SK-N-SH (cell line): ENCODE measurements around the gene PFKFB3. TPM values are rescaled to one million over a fixed set of nuclear protein-coding genes. Genes with fewer than 3 reads are reported as not detected.

Experiments used
- CTCF ChIA-PET: fragments of 300-600, 350-600 bp; formaldehyde crosslinking; extraction: SDS; loops from one replicate; lab custom pipeline; 2021; lab: Yijun Ruan, JAX
- POLR2A ChIA-PET: fragments of 350-600 bp; sonication (Branson Sonifier 250); formaldehyde crosslinking; extraction: SDS; loops from one replicate; lab custom pipeline; 2020; ENCODE audit warnings: antibody characterized with exemption, inconsistent platforms; lab: Yijun Ruan, JAX
- DNase-seq: peaks from one replicate; pipeline ENCODE4 v3.0.0; 2012
- H2AFZ ChIP-seq: fragments of 200-600 bp; sonication (generic); 2 replicates; pipeline ENCODE4 v1.8.1; 2016; ENCODE audit warnings: antibody characterized with exemption, mild to moderate bottlenecking, low read depth
- H3F3A ChIP-seq: fragments of 200-600 bp; sonication (generic); replicated peaks from 2 replicates; pipeline ENCODE3; 2016; ENCODE audit warnings: antibody characterized with exemption, mild to moderate bottlenecking; ENCODE audit not compliant: insufficient read depth
- H3K27ac ChIP-seq, 2 experiments: fragments of 200-500 bp in 1 of 2; fragments of 200-600 bp in 1 of 2; sonication (Bioruptor generic) in 1 of 2; sonication (generic), shearing (Covaris generic) in 1 of 2; 2 replicates each; pipeline versions ENCODE4 v1.5.1 to v1.6.1; 2014 to 2016; ENCODE audit warnings: low read depth in 2 of 2, inconsistent platforms in 1 of 2, low read length in 1 of 2, mild to moderate bottlenecking in 1 of 2, mixed read lengths in 1 of 2
- H3K27me3 ChIP-seq: fragments of 200-600 bp; sonication (generic), shearing (Covaris generic); 2 replicates; pipeline ENCODE4 v1.6.1; 2016; ENCODE audit warnings: mixed run types; ENCODE audit not compliant: insufficient read depth
- H3K36me3 ChIP-seq, 2 experiments: fragments of 200-500 bp in 1 of 2; fragments of 200-600 bp in 1 of 2; sonication (Bioruptor generic) in 1 of 2; sonication (generic) in 1 of 2; replicated peaks in 1 of 2; 2 replicates each; pipeline versions ENCODE3 to v1.5.1; 2014 to 2016; ENCODE audit warnings: low read length in 1 of 2, mild to moderate bottlenecking in 1 of 2; ENCODE audit not compliant: insufficient read depth in 2 of 2, control insufficient read depth in 1 of 2
- H3K4me1 ChIP-seq, 2 experiments: fragments of 200-500 bp in 1 of 2; fragments of 200-600 bp in 1 of 2; sonication (Bioruptor generic) in 1 of 2; sonication (generic), shearing (Covaris generic) in 1 of 2; 2 replicates each; pipeline versions ENCODE4 v1.5.1 to v1.6.1; 2014 to 2016; ENCODE audit warnings: low read depth in 1 of 2, low read length in 1 of 2, mixed run types in 1 of 2; ENCODE audit not compliant: insufficient read depth in 2 of 2, control insufficient read depth in 1 of 2
- H3K4me2 ChIP-seq: fragments of 200-600 bp; sonication (generic), shearing (Covaris generic); 2 replicates; pipeline ENCODE4 v1.6.1; 2017; ENCODE audit warnings: mixed run types
- H3K4me3 ChIP-seq, 2 experiments: fragments of 200-500 bp in 1 of 2; fragments of 200-600 bp in 1 of 2; sonication (Bioruptor generic) in 1 of 2; sonication (generic), shearing (Covaris generic) in 1 of 2; 2 replicates each; pipeline versions ENCODE4 v1.5.1 to v1.8.1; 2014 to 2016; ENCODE audit warnings: low read depth in 2 of 2, inconsistent platforms in 1 of 2, low read length in 1 of 2, mild to moderate bottlenecking in 1 of 2, mixed read lengths in 1 of 2, moderate library complexity in 1 of 2
- H3K79me2 ChIP-seq: fragments of 200-600 bp; sonication (generic); 2 replicates; pipeline ENCODE4 v1.8.1; 2017; ENCODE audit warnings: mild to moderate bottlenecking; ENCODE audit not compliant: insufficient read depth
- H3K9ac ChIP-seq: fragments of 200-600 bp; sonication (generic); 2 replicates; pipeline ENCODE4 v1.6.1; 2017; ENCODE audit warnings: mixed run types
- H3K9me2 ChIP-seq: fragments of 200-600 bp; sonication (generic); 2 replicates; pipeline ENCODE4 v1.6.1; 2017; ENCODE audit warnings: mixed run types
- H3K9me3 ChIP-seq: fragments of 200-600 bp; sonication (generic); 2 replicates; pipeline ENCODE4 v1.6.1; 2017; ENCODE audit warnings: mixed run types, mild to moderate bottlenecking, moderate library complexity
- H4K20me1 ChIP-seq: fragments of 200-600 bp; sonication (generic); 2 replicates; pipeline ENCODE4 v1.6.1; 2017; ENCODE audit warnings: mild to moderate bottlenecking, mixed run types; ENCODE audit not compliant: insufficient read depth
- CHD2 ChIP-seq: fragments of 150-350 bp; IDR thresholded peaks from 2 replicates; pipeline ENCODE4 v1.6.1; 2018; ENCODE audit warnings: low read length; ENCODE audit not compliant: partially characterized antibody
- CTCF ChIP-seq: fragments of 200-600 bp; sonication (generic); IDR thresholded peaks from 2 replicates; pipeline ENCODE4 v1.6.1; 2017; ENCODE audit warnings: antibody characterized with exemption, mild to moderate bottlenecking, moderate library complexity
- EP300 ChIP-seq, 2 experiments: IDR thresholded peaks; 2 replicates each; pipeline versions ENCODE4 v1.4.0 to v1.6.1; 2012; ENCODE audit warnings: borderline replicate concordance in 1 of 2, low read depth in 1 of 2, low read length in 1 of 2
- EZH2phosphoT487 ChIP-seq: fragments of 200-600 bp; sonication (generic); IDR thresholded peaks from 2 replicates; pipeline ENCODE4 v1.6.1; 2017; ENCODE audit warnings: low read depth, mixed run types, mild to moderate bottlenecking, antibody characterized with exemption, moderate library complexity, borderline replicate concordance
- GATA2 ChIP-seq: sonication (generic); formaldehyde crosslinking; IDR thresholded peaks from 2 replicates; pipeline ENCODE4 v1.5.0; 2020; ENCODE audit warnings: mild to moderate bottlenecking, missing genetic modification reagents
- IRF3 ChIP-seq: fragments of 150-350 bp; IDR thresholded peaks from 2 replicates; pipeline ENCODE4 v1.6.1; 2016; ENCODE audit warnings: mild to moderate bottlenecking, low read depth, low read length
- JUND ChIP-seq: IDR thresholded peaks from 2 replicates; pipeline ENCODE4 v1.4.0; 2012
- MEF2A ChIP-seq: IDR thresholded peaks from 2 replicates; pipeline ENCODE4 v1.4.0; 2012; ENCODE audit warnings: low read depth, borderline replicate concordance
- MXI1 ChIP-seq: IDR thresholded peaks from 2 replicates; pipeline ENCODE4 v1.6.1; 2012; ENCODE audit warnings: mild to moderate bottlenecking, low read depth, low read length, improper control_type of control experiment
- NFIC ChIP-seq: IDR thresholded peaks from 2 replicates; pipeline ENCODE4 v1.4.0; 2012; ENCODE audit warnings: borderline replicate concordance
- NRF1 ChIP-seq: IDR thresholded peaks from 2 replicates; pipeline ENCODE4 v1.6.1; 2012; ENCODE audit warnings: low read depth, mild to moderate bottlenecking, low read length
- PBX3 ChIP-seq: IDR thresholded peaks from 2 replicates; pipeline ENCODE4; 2012
- RAD21 ChIP-seq: IDR thresholded peaks from 2 replicates; pipeline ENCODE4 v1.6.1; 2012; ENCODE audit warnings: mild to moderate bottlenecking, low read length
- RCOR1 ChIP-seq: fragments of 150-350 bp; IDR thresholded peaks from 2 replicates; pipeline ENCODE4 v1.6.1; 2017; ENCODE audit warnings: antibody characterized with exemption, low read length
- REST ChIP-seq: IDR thresholded peaks from 2 replicates; pipeline ENCODE4 v1.6.1; 2012; ENCODE audit warnings: mild to moderate bottlenecking, low read depth, low read length, moderate library complexity
- RFX5 ChIP-seq: IDR thresholded peaks from 2 replicates; pipeline ENCODE4 v1.6.1; 2012; ENCODE audit warnings: mild to moderate bottlenecking, improper control_type of control experiment, low read length
- TAF1 ChIP-seq: IDR thresholded peaks from 2 replicates; pipeline ENCODE4 v1.6.1; 2012; ENCODE audit warnings: low read depth, mild to moderate bottlenecking, low read length, moderate library complexity, borderline replicate concordance
- TEAD4 ChIP-seq: IDR thresholded peaks from 2 replicates; pipeline ENCODE4 v1.4.0; 2012; ENCODE audit warnings: mild to moderate bottlenecking, borderline replicate concordance; ENCODE audit not compliant: insufficient read depth
- ZBTB33 ChIP-seq: IDR thresholded peaks from 2 replicates; pipeline ENCODE4 v1.4.0; 2012; ENCODE audit warnings: low read depth, borderline replicate concordance
- WGBS: methylation state at CpG from one replicate; pipeline ENCODE4 v1.1.6; 2017; ENCODE audit warnings: low lambda C conversion rate; 5-methylcytosine and 5-hydroxymethylcytosine counted together
- polyA plus RNA-seq, 3 experiments: library from polyadenylated mRNA; depleted of rRNA; stranded (reverse); fragments of >200 nt; gene quantifications; 2 replicates each; pipeline ENCODE4 v1.2.3, GENCODE V29; 2012

The PFKFB3 gene
- polyA plus RNA-seq, 1 of the 3 experiments (the other 2 are of a cell fraction): 59.7 TPM

- POLR2A ChIA-PET: no interaction called here
- no peaks in the 10 kb centered on the region for H3K9me2 ChIP-seq
- DNase-seq: no peak
These were observed 71.3 kb downstream of the PFKFB3 start for GRCh38 chr10:6274040-6274439.

More at GRCh38 chr10:6274040-6274439, 71.3 kb downstream of the PFKFB3 start:
- Histone ChIP-seq H2AFZ (no peak overlapping the region), H3K4me3 (no peak overlapping the region), H3K79me2 (no peaks in the 10 kb centered on the region), H3K27me3 (no peaks in the 10 kb centered on the region), H3K9me3 (no peaks in the 10 kb centered on the region), H3K36me3 (no peaks in the 10 kb centered on the region), H3K4me1 (peaks cover 0 to 18% of the 10 kb centered on the region in 2 experiments; a peak in 2 of 4 replicates), H4K20me1 (no peaks in the 10 kb centered on the region), H3K4me2 (no peak overlapping the region), H3K27ac (peak overlapping the region in 1 of 2 experiments; percentile 97; a peak in 1 of 4 replicates), H3F3A (peaks cover 24% of the 10 kb centered on the region), H3K9ac (no peak overlapping the region)
- TF ChIP-seq EP300 (IDR thresholded peaks at IDR 0.05; ENCODE audit: borderline replicate concordance in 1 of 2, low read depth in 1 of 2, low read length in 1 of 2): no peak
- no peak for TF ChIP-seq TAF1
- no peak for TF ChIP-seq CTCF
- no peak for TF ChIP-seq RCOR1
- no peak for TF ChIP-seq TEAD4
- no peak for TF ChIP-seq REST
- no peak for TF ChIP-seq PBX3
- no peak for TF ChIP-seq GATA2 (CRISPR knock-in tag)
- TF ChIP-seq MEF2A: no peak
- no peak for TF ChIP-seq EZH2phosphoT487
- TF ChIP-seq NFIC: no peak
- no peak for TF ChIP-seq RAD21
- no peak for TF ChIP-seq IRF3
- no peak for TF ChIP-seq RFX5
- no peak for TF ChIP-seq NRF1
- TF ChIP-seq JUND: no peak
- no peak for TF ChIP-seq MXI1
- TF ChIP-seq CHD2: no peak
- TF ChIP-seq ZBTB33: no peak
- WGBS: 95% methylated on average over 4 of the region's 4 CpGs
- CTCF ChIA-PET: interaction anchor here (1.0 kb wide), 1 partner anchor 184 kb away, joined by 3 read pairs; no protein-coding TSS in a partner anchor
